Adrenal gland (tissue), 5 donors: ENCODE measurements around the gene GPR171.

Experiments
- CTCF ChIP-seq, 6 experiments: fragments of 450-650 bp in 4 of 6; fragments of 200-600 bp in 2 of 6; sonication (generic) in 1 of 6; IDR thresholded peaks; 1 replicate in 5 of 6; 2 replicates in 1 of 6; pipeline versions ENCODE4 v1.5.1 to v1.8.0; 2016 to 2021; ENCODE audit warnings: antibody characterized with exemption in 6 of 6, mild to moderate bottlenecking in 2 of 6, moderate library complexity in 1 of 6
- POLR2A ChIP-seq, 2 donors: fragments of 450-650 bp; IDR thresholded peaks; one replicate each; pipeline ENCODE4 v1.6.1; 2017; ENCODE audit warnings: antibody characterized with exemption in 2 of 2, mild to moderate bottlenecking in 2 of 2, moderate library complexity in 1 of 2
- donor health status: DM: no; HTN: no; CAD: no.

GRCh38 chr3:151174351-151174750 lies 28.7 kb downstream of the GPR171 start:
- TF ChIP-seq POLR2A (IDR thresholded peaks at IDR 0.05) (no peak), CTCF (IDR thresholded peaks at IDR 0.05) (no peak)
